ENCODE data around the gene TMEM18. TPM values are rescaled to one million over a fixed set of nuclear protein-coding genes. Genes with fewer than 3 reads are reported as not detected.

TMEM18 gene
- total and polyA plus RNA-seq, 2 experiments from 2014 or later: 15.0 to 41.9 TPM

- no peak overlapping the region for H3K27ac ChIP-seq (ENCODE audit: low read depth)
- no peak overlapping the region for H3K27ac Mint-ChIP-seq
- no peaks in the 10 kb centered on the region for H3K9me2 ChIP-seq (ENCODE audit: insufficient read depth)
- H3K27me3 Mint-ChIP-seq (ENCODE audit: insufficient read depth, low read depth, poor library complexity): no peaks in the 10 kb centered on the region
- H3K4me3 ChIP-seq: no peak overlapping the region
- H3K4me1 ChIP-seq (ENCODE audit: insufficient read depth): no peaks in the 10 kb centered on the region
- H2AFZ ChIP-seq: no peak overlapping the region
- DNase-seq (ENCODE audit: low spot score): no peak
- no peaks in the 10 kb centered on the region for H3K27me3 ChIP-seq (ENCODE audit: insufficient read depth)
- no peaks in the 10 kb centered on the region; the same call in 2 of the 3 replicates for H3K9me3 Mint-ChIP-seq
- no peak for TF ChIP-seq JUNB (IDR thresholded peaks at IDR 0.05; ENCODE audit: unreplicated experiment)
- no peak overlapping the region for H3K4me3 Mint-ChIP-seq
- no peaks in the 10 kb centered on the region for H4K20me1 ChIP-seq (replicated peaks; ENCODE audit: insufficient read depth)
- H3K36me3 ChIP-seq (ENCODE audit: insufficient read depth): no peaks in the 10 kb centered on the region
- no peak for ATAC-seq
- peaks cover 8% of the 10 kb centered on the region for H3K4me1 Mint-ChIP-seq
- peaks cover 2% of the 10 kb centered on the region; the same call in 1 of the 3 replicates for H3K36me3 Mint-ChIP-seq (ENCODE audit: low read depth)
- H3K4me2 ChIP-seq: no peak overlapping the region
- H3F3A ChIP-seq (replicated peaks; ENCODE audit: low read depth): no peaks in the 10 kb centered on the region
- H3K79me2 ChIP-seq (replicated peaks; ENCODE audit: insufficient read depth): no peaks in the 10 kb centered on the region
Measured at GRCh38 chr2:643761-644160, 33.4 kb downstream of the TMEM18 start.

DNA sequence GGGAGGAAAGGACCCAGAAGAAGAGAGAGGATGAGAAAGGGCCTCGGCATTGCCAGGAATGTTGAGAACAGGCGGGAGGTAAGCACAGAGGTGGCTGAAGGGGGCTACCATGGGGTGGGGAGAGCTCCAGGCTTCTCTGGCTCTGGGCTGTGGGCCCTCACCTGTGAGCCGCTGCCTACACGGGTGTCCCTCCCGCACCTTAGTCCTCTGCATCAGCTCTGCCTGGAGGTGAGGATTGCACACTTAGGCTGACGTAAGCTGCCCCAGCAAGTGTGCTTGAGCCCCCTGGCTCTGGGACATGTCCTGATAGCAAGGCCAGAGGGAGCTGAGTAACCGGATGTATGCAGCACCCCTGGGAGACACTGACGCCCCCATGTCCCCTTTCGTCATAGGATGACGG, 33.9 kb downstream of the TMEM18 start:
- H3K27ac ChIP-seq (ENCODE audit: low read depth): no peak overlapping the region
- peaks cover 2% of the 10 kb centered on the region; the same call in 1 of the 3 replicates for H3K36me3 Mint-ChIP-seq (ENCODE audit: low read depth)
- no peaks in the 10 kb centered on the region for H3K9me2 ChIP-seq (ENCODE audit: insufficient read depth)
- no peak for ATAC-seq
- H3K4me1 Mint-ChIP-seq: peaks cover 8% of the 10 kb centered on the region
- H3K27me3 Mint-ChIP-seq (ENCODE audit: insufficient read depth, low read depth, poor library complexity): no peaks in the 10 kb centered on the region
- H3K4me1 ChIP-seq (ENCODE audit: insufficient read depth): no peaks in the 10 kb centered on the region
- TF ChIP-seq POLR2AphosphoS5 (IDR thresholded peaks at IDR 0.05; ENCODE audit: low read depth) (no peak), ETS1 (IDR thresholded peaks at IDR 0.05) (no peak), ZNF114 (CRISPR knock-in tag; IDR thresholded peaks at IDR 0.05) (no peak)
- H3K36me3 ChIP-seq (ENCODE audit: insufficient read depth): no peaks in the 10 kb centered on the region
- no peak overlapping the region for H3K4me3 Mint-ChIP-seq
- H3F3A ChIP-seq (replicated peaks; ENCODE audit: low read depth): no peaks in the 10 kb centered on the region
- H3K27me3 ChIP-seq (ENCODE audit: insufficient read depth): no peaks in the 10 kb centered on the region
- no peaks in the 10 kb centered on the region for H4K20me1 ChIP-seq (replicated peaks; ENCODE audit: insufficient read depth)
- H2AFZ ChIP-seq: no peak overlapping the region
- no peaks in the 10 kb centered on the region for H3K79me2 ChIP-seq (replicated peaks; ENCODE audit: insufficient read depth)
- H3K4me3 ChIP-seq: no peak overlapping the region
- H3K4me2 ChIP-seq: no peak overlapping the region
- no peaks in the 10 kb centered on the region; the same call in 2 of the 3 replicates for H3K9me3 Mint-ChIP-seq
- H3K27ac Mint-ChIP-seq: no peak overlapping the region
- DNase-seq (ENCODE audit: low spot score): no peak

DNA sequence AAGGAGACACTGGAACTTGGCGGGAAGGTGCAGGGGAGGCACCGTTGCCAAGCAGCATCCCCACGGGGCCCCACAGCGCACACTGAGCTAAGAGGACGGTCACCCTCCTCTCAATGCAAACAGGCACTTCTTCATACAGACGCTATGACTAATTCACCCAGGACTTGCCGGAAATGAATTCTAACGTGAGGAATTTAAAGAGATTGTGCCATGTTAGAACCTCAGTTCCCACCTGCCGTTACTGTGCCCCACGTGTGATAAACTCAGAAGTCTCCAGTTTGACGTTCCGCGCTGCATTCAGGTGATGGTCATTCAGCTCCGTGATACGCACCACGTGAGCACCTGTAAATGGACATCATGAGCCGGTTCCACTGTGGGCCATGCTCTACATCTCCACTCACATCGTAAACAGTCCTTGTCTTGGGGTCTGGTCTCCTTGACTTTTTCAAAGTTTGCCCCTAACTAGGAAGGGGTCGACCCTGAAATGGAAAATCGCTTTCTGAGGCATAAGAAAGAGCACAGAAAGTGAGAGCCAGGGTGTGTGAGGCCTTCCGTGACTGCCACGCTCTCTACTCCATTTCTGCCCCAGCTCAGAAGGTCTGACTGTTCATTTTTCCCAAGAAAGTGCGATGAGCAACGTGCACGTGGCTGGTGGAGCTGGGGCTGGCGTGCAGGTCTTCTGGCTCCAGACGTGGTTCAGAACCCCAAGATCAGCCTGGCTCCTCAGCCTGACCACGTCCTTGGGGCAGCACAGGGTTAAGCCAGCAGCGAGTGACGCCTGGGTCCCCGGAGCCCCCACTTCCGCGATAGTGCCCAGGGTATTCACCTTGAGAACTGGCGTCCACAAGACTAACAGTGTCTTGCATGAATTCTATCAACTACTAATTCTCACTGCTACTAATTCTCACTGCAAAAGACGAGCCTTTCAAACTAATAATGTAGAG, 35.1 kb downstream of the TMEM18 start:
- H3F3A ChIP-seq (replicated peaks; ENCODE audit: low read depth): no peaks in the 10 kb centered on the region
- no peaks in the 10 kb centered on the region for H3K9me2 ChIP-seq (ENCODE audit: insufficient read depth)
- no peak overlapping the region for H3K27ac ChIP-seq (ENCODE audit: low read depth)
- H2AFZ ChIP-seq: peak overlapping the region; percentile 86
- H3K79me2 ChIP-seq (replicated peaks; ENCODE audit: insufficient read depth): no peaks in the 10 kb centered on the region
- no peak for DNase-seq (ENCODE audit: low spot score)
- ATAC-seq: no peak
- Mint-ChIP-seq H3K4me1 (peaks cover 8% of the 10 kb centered on the region), H3K27me3 (ENCODE audit: insufficient read depth, low read depth, poor library complexity) (no peaks in the 10 kb centered on the region), H3K4me3 (no peak overlapping the region), H3K36me3 (ENCODE audit: low read depth) (peaks cover 6% of the 10 kb centered on the region; the same call in 1 of the 3 replicates), H3K27ac (no peak overlapping the region), H3K9me3 (peaks cover 8% of the 10 kb centered on the region)
- no peak overlapping the region for H3K4me2 ChIP-seq
- H3K27me3 ChIP-seq (ENCODE audit: insufficient read depth): no peaks in the 10 kb centered on the region
- H3K4me1 ChIP-seq (ENCODE audit: insufficient read depth): no peaks in the 10 kb centered on the region
- H3K4me3 ChIP-seq: no peak overlapping the region
- H4K20me1 ChIP-seq (replicated peaks; ENCODE audit: insufficient read depth): no peaks in the 10 kb centered on the region
- no peaks in the 10 kb centered on the region for H3K36me3 ChIP-seq (ENCODE audit: insufficient read depth)
- TF ChIP-seq CREB1 (CRISPR knock-in tag; IDR thresholded peaks at IDR 0.05; ENCODE audit: low read depth) (no peak), EZH2phosphoT487 (IDR thresholded peaks at IDR 0.05; ENCODE audit: unreplicated experiment) (no peak), JUNB (IDR thresholded peaks at IDR 0.05; ENCODE audit: unreplicated experiment) (no peak), ETS1 (IDR thresholded peaks at IDR 0.05) (no peak), NANOG (IDR thresholded peaks at IDR 0.05; ENCODE audit: borderline replicate concordance) (no peak), EZH2 (IDR thresholded peaks at IDR 0.05; ENCODE audit: low read depth, unreplicated experiment) (no peak)
- TF ChIP-seq, protein P1, sequence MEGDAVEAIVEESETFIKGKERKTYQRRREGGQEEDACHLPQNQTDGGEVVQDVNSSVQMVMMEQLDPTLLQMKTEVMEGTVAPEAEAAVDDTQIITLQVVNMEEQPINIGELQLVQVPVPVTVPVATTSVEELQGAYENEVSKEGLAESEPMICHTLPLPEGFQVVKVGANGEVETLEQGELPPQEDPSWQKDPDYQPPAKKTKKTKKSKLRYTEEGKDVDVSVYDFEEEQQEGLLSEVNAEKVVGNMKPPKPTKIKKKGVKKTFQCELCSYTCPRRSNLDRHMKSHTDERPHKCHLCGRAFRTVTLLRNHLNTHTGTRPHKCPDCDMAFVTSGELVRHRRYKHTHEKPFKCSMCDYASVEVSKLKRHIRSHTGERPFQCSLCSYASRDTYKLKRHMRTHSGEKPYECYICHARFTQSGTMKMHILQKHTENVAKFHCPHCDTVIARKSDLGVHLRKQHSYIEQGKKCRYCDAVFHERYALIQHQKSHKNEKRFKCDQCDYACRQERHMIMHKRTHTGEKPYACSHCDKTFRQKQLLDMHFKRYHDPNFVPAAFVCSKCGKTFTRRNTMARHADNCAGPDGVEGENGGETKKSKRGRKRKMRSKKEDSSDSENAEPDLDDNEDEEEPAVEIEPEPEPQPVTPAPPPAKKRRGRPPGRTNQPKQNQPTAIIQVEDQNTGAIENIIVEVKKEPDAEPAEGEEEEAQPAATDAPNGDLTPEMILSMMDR (conservative IDR thresholded peaks at IDR 0.05; ENCODE audit: low read depth in 2 of 2): no peak
